Thyroid gland (tissue), 4 donors: ENCODE measurements around the gene LIX1L.

Experiments
- CTCF ChIP-seq, 6 experiments: fragments of 200-600 bp in 3 of 6; fragments of 450-650 bp in 3 of 6; sonication (generic) in 3 of 6; IDR thresholded peaks; one replicate each; pipeline ENCODE4 v1.5.1; 2016 to 2019; ENCODE audit warnings: antibody characterized with exemption in 6 of 6, mild to moderate bottlenecking in 2 of 6, inconsistent platforms in 1 of 6, moderate library complexity in 1 of 6
- POLR2A ChIP-seq, 2 donors: fragments of 450-650 bp; IDR thresholded peaks; one replicate each; pipeline ENCODE4 v1.6.1; 2017; ENCODE audit warnings: antibody characterized with exemption in 2 of 2, mild to moderate bottlenecking in 2 of 2, moderate library complexity in 1 of 2

- no peak for TF ChIP-seq POLR2A (IDR thresholded peaks at IDR 0.05)
- no peak for TF ChIP-seq CTCF (IDR thresholded peaks at IDR 0.05)
These were observed 27.3 kb upstream of the LIX1L start for GRCh38 chr1:145985129-145985501.
